Activated T-helper 1 cell treated with Interleukin-2 at 50 U/mL for 16 hours (primary cell): ENCODE measurements around the gene MCHR1.
"Not testable (repeated sequence)": the region's sequence is repeated elsewhere in the genome, so short reads cannot be mapped to it uniquely, and the experiment has no call there.

ENCODE experiments used
- DNase-seq: peaks from one replicate; pipeline ENCODE4 v3.0.0-alpha.2; 2020; ENCODE audit warnings: low read depth

Gene MCHR1

GRCh38 chr22:40656651-40657050 lies 22.6 kb upstream of the MCHR1 start:
- DNase-seq: not testable (repeated sequence)

- DNase-seq: no peak
These were observed 20.1 kb upstream of the MCHR1 start for GRCh38 chr22:40659166-40659565.

- no peak for DNase-seq
These were observed 18.6 kb upstream of the MCHR1 start for GRCh38 chr22:40660730-40661129.

- no peak for DNase-seq
These were observed 17.6 kb upstream of the MCHR1 start for GRCh38 chr22:40661671-40662070.

- DNase-seq: no peak
These were observed 14.0 kb upstream of the MCHR1 start for GRCh38 chr22:40665312-40665711.

GRCh38 chr22:40666151-40666848 lies 13.0 kb upstream of the MCHR1 start:
- DNase-seq: no peak

DNA sequence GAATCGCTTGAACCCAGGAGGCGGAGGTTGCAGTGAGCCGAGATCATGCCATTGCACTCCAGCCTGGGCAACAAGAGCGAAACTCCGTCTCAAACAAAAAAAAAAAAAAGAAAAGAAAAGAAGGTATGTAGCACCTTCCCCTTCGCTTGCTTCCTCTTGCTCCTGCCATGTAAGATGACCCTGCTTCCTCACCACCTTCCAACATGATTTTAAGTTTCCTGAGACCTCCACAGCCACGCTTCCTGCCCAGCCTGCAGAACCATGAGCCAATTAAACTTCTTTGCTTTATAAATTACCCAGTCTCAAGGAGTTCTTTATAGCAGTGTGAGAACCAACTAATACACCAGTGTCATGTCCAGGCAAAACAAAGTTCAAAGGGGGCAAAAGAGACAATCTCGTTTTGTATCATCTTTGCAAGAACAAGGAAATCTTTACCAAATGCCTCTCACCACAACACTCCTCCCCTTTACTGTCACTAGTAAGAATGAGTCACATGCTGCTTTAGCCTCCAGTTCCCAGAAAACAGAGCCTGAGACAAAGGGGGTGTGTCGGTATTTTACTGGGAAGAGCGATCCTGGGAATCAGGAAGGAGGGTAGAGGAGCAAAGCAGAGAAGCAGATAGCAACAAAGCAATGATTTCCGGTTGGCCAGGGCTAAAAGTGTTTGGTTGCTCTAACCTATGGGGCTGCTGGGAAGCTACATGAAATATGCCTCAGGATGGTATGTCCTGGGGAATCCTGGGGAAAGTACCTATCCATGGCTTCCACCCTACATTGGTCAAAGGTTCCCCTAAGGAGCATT lies 10.5 kb upstream of the MCHR1 start:
- DNase-seq: no peak

GRCh38 chr22:40670058-40670457 lies 9.2 kb upstream of the MCHR1 start:
- no peak for DNase-seq

DNA sequence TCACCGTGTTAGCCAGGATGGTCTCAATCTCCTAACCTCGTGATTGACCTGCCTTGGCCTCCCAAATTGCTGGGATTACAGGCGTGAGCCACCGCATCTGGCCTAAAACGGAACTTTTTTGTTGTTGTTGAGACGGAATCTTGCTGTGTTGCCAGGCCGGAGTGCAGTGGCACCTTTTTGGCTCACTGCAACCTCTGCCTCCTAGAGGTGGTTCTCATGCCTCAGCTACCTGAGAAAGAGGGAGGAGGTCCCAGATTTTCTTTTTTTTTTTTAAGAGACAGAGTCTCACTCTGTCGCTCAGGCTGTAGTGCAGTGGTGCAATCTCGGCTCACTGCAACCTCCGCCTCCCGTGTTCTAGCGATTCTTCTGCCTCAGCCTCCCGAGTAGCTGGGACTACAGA lies 7.9 kb upstream of the MCHR1 start:
- DNase-seq: no peak

DNA sequence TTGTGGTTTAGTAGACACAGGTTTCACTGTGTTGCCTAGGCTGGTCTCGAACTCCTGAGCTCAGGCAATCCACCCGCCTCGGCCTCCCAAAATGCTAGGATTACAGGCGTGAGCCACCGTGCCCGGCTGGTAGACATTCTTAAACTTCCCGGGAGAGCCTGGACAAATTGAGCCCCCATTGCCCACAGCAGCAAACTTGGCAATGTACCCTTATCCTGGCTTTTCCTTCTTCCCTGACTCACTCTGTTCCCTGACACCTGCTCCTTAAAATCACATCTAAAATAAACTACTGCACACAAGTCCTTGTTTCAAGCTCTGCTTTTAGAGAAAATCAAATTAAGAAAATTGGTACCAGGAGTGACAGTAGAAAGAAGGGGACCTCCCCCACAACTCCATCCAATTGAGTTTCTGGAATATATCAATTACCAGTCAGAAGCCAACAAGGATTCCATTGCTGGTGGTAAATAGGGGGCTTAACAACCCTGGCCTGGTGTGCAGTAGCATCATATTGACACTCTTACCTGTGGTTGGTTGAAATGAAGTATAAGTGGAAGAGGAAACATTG lies 7.4 kb upstream of the MCHR1 start:
- no peak for DNase-seq

DNA sequence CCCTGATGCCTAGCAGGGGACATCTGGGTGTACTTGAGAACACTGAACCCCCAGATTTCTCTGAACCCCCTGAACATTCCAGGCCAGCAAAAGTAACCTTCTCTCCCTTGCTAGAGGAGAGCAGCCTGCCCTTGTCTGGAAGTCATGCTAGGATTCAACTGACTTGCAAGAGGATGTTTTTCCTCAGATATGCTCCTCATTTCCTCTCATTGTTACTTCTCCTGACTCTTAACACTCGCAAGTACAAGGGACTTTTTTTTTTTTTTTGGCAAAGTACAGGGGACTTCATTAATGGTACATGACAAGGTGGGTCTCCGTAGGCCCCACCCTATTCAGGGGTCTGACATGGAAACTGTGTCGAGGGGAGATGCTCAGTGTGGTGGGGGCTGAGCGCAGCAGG lies 6.3 kb upstream of the MCHR1 start:
- no peak for DNase-seq

- no peak for DNase-seq
These were observed 5.0 kb upstream of the MCHR1 start for GRCh38 chr22:40674274-40674673.

DNA sequence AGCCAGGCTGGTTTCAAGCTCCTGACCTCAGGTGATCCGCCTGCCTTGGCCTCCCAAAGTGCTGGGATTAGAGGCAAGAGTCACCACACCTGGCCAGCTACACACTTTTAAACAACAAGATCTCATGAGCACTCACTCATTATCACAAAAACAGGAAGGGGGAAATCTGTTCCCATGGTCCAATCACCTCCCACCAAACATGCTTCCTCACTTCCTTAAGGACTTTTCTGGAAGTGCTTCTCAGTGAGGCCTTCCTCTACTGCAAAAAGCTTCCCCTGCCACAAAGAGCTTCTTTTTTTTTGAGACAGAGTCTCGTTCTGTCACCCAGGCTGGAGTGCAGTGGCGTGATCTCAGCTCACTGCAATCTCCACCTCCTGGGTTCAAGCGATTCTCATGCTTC lies 3.1 kb upstream of the MCHR1 start:
- not testable (repeated sequence) for DNase-seq

GRCh38 chr22:40676644-40677043 lies 2.6 kb upstream of the MCHR1 start:
- no peak for DNase-seq

DNA sequence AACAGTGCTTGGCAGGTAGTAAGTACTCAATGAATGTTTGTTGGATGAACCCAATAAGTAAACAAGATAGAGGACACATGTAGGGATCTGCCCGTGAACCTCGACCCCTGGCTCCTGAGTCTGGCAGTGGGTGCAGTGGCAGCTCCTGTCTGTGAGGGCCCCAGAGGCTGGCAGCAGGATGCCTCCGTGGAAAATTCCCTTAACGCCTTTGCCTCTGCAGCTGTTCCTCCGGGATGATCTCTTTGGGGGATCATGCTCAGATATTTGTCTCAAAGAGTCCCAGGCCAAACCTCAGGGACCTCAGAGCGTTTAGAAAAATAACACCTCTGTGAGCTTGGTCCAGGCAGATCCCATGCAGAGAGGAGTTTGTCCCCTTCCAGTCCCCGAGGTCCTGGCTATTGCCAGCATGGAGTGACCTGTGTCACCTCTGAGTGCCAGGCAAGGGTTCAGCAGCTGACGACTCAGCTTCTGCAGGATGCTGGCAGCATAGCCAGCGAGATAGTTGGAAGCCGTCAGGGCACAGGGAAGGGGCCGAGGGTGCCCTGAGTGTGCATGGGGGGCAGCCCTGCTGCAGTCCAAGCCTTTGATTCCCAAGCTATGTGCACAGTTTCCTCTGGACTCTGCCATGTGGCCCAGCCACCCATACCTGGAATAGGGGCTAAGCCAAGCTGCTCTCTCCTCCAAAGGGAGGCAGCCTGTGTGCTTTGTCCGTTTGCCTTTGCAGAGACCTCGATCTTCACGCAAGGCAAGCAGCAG lies 613 bp upstream of the MCHR1 start:
- no peak for DNase-seq

DNA sequence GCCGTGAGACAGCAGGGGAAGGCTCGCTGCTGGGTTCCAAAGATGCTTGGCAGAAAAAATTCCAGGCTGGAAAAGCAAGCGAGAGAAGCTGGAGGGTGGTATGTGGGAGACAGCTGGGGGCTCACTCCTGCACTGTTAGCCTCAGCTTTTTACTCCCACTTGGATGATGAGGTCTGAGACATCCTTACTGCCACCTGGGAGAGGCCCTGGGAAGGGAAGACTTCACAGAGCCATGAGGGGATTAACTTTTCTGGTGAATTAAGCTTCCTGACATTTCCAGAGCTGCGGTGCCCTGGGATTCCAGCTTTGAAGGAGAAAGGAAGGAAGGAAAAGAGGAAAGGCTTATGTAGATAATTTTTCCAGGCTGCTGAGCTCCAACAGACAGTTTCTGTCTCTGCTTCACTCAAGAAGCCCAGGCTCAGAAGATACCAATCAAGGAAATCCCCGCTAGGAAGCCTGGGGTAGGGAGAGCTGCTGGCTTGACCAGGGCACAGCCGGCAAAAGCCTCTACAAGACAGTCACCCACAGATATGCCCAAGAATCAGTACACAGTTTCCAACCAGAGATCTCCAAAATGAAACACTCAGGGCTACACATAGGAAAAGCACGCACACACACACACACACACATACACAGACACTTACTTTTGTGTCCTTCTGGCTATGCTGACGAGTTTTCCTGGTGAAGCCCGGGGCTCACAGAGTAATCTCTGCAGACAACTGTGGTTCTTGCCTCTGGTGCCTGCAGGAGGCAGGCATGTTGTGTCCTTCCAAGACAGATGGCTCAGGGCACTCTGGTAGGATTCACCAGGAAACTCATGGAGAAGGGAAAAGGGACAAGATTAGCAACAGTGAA lies 907 bp downstream of the MCHR1 start:
- no peak for DNase-seq

DNA sequence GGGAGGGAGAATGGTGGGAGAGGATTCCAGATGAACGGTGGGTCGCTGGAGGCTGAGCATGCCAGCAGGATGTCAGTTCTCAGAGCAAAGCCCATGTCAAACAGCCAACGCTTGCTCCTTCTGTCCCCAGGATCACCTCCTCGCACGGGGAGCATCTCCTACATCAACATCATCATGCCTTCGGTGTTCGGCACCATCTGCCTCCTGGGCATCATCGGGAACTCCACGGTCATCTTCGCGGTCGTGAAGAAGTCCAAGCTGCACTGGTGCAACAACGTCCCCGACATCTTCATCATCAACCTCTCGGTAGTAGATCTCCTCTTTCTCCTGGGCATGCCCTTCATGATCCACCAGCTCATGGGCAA lies 1.5 kb downstream of the MCHR1 start:
- no peak for DNase-seq

DNA sequence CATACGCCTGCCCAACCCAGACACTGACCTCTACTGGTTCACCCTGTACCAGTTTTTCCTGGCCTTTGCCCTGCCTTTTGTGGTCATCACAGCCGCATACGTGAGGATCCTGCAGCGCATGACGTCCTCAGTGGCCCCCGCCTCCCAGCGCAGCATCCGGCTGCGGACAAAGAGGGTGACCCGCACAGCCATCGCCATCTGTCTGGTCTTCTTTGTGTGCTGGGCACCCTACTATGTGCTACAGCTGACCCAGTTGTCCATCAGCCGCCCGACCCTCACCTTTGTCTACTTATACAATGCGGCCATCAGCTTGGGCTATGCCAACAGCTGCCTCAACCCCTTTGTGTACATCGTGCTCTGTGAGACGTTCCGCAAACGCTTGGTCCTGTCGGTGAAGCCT lies 2.2 kb downstream of the MCHR1 start:
- DNase-seq: no peak

GRCh38 chr22:40684728-40685127 lies 5.4 kb downstream of the MCHR1 start:
- DNase-seq: no peak

GRCh38 chr22:40685406-40685805 lies 6.1 kb downstream of the MCHR1 start:
- no peak for DNase-seq

- DNase-seq: no peak
These were observed 8.4 kb downstream of the MCHR1 start for GRCh38 chr22:40687706-40688105.

DNA sequence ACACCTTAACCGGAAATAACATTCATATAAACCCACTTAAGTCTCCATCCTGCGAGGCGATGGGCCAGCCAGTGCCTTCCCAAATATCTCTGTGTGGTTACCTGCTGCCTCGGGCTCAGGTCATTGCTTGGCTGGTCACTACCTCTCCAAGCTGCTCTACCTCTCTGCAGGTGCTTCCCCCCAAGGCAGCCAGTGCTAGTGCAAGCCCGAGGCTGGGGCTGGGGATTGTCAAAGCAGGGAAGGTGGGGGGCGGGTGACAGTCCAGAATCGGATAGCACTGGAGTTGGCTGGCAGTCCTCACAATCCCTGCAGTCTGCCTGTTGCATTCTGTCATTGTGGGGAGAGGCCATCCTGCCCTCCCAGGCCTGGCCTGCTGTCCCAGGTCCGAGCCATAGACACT lies 11.1 kb downstream of the MCHR1 start:
- no peak for DNase-seq
